HCT116 (cell line): ENCODE results near the gene NELL1. TPM values are rescaled to one million over a fixed set of nuclear protein-coding genes. Genes with fewer than 3 reads are reported as not detected.

Experiments used
- ATAC-seq: fragments of 200-7000 bp; cut with Tn5 transposase; 2 replicates; pipeline ENCODE4 v1.9.1; 2020; ENCODE audit warnings: mild to moderate bottlenecking, moderate library complexity
- BruUV-seq: library from RNA; stranded (reverse); fragments of 400-500 nt; replicated peaks from 2 replicates; lab custom pipeline; 2021; lab: Mats Ljungman, UMichigan
- CTCF ChIA-PET: fragments of 300-600 bp; sonication (Branson Sonifier 250); formaldehyde crosslinking; loops from one replicate; lab custom pipeline; 2021; ENCODE audit warnings: antibody characterized with exemption; lab: Charles Lee
- POLR2A ChIA-PET: fragments of 300-600, 350-600 bp; sonication (Branson Sonifier 250); formaldehyde crosslinking; loops from one replicate; lab custom pipeline; 2021; ENCODE audit warnings: antibody characterized with exemption; lab: Charles Lee
- RAD21 ChIA-PET, 2 experiments: fragments of 300-600 bp; sonication (Branson Sonifier 250); formaldehyde crosslinking; loops; one replicate each; lab custom pipeline; 2023; ENCODE audit warnings: low total read pairs in 2 of 2; ENCODE audit not compliant: uncharacterized antibody in 2 of 2, unreplicated experiment in 2 of 2, low non-redundant PET in 1 of 2; lab: Charles Lee
- DNase-seq: peaks from one replicate; pipeline ENCODE4 v3.0.0-alpha.2; 2010; ENCODE audit warnings: low read depth, low spot score
- H2AFZ ChIP-seq: fragments of 200-600 bp; shearing (Covaris generic), sonication (generic); 2 replicates; pipeline ENCODE4 v1.6.1; 2017; ENCODE audit warnings: low read depth, mixed run types, mixed read lengths, antibody characterized with exemption, low read length; ENCODE audit not compliant: poor library complexity, severe bottlenecking
- H3K27ac ChIP-seq: 2 replicates; pipeline ENCODE4 v1.5.1; 2012; ENCODE audit warnings: low read depth, low read length
- H3K27me3 ChIP-seq: fragments of 200-600 bp; sonication (generic); 2 replicates; pipeline ENCODE4 v1.6.1; 2016; ENCODE audit warnings: mixed run types, low read length, mixed read lengths; ENCODE audit not compliant: insufficient read depth
- H3K36me3 ChIP-seq, 2 experiments: fragments of 200-500 bp in 1 of 2; fragments of 200-600 bp in 1 of 2; sonication (Bioruptor generic) in 1 of 2; sonication (generic) in 1 of 2; 2 replicates each; pipeline versions ENCODE4 v1.5.1 to v1.6.1; 2014 to 2016; ENCODE audit warnings: low read length in 2 of 2, inconsistent platforms in 1 of 2, mixed read lengths in 1 of 2, mixed run types in 1 of 2; ENCODE audit not compliant: insufficient read depth in 2 of 2, control insufficient read depth in 1 of 2
- H3K4me1 ChIP-seq, 2 experiments: fragments of 200-600 bp in 1 of 2; sonication (generic) in 1 of 2; 2 replicates each; pipeline versions ENCODE4 v1.5.1 to v1.6.1; 2012 to 2017; ENCODE audit warnings: low read length in 2 of 2, inconsistent platforms in 1 of 2, mild to moderate bottlenecking in 1 of 2, mixed read lengths in 1 of 2, mixed run types in 1 of 2, moderate library complexity in 1 of 2; ENCODE audit not compliant: insufficient read depth in 2 of 2, control insufficient read depth in 1 of 2
- H3K4me2 ChIP-seq: fragments of 200-600 bp; sonication (generic); 2 replicates; pipeline ENCODE4 v1.6.1; 2017; ENCODE audit warnings: mixed run types, low read length, mixed read lengths
- H3K4me3 ChIP-seq, 2 experiments: fragments of 200-600 bp in 1 of 2; sonication (generic) in 1 of 2; replicated peaks in 1 of 2; 2 replicates each; pipeline ENCODE4 v1.5.1; 2011 to 2016; ENCODE audit warnings: low read length in 2 of 2, control low read depth in 1 of 2, low read depth in 1 of 2, mild to moderate bottlenecking in 1 of 2, mixed read lengths in 1 of 2, mixed run types in 1 of 2
- H3K79me2 ChIP-seq: fragments of 200-600 bp; sonication (generic); 2 replicates; pipeline ENCODE4 v1.6.1; 2017; ENCODE audit warnings: mild to moderate bottlenecking, mixed run types, low read length, moderate library complexity, mixed read lengths; ENCODE audit not compliant: insufficient read depth
- H3K9ac ChIP-seq: fragments of 200-600 bp; sonication (generic); 2 replicates; pipeline ENCODE4 v1.6.1; 2016; ENCODE audit warnings: low read length, mixed read lengths
- H3K9me2 ChIP-seq: fragments of 200-600 bp; sonication (generic), shearing (Covaris generic); 2 replicates; pipeline ENCODE4 v1.6.1; 2017; ENCODE audit warnings: mixed run types, mild to moderate bottlenecking, moderate library complexity; ENCODE audit not compliant: insufficient read depth
- H3K9me3 ChIP-seq, 2 experiments: fragments of 200-500 bp in 1 of 2; fragments of 200-600 bp in 1 of 2; sonication (Bioruptor generic) in 1 of 2; sonication (generic) in 1 of 2; 2 replicates each; pipeline ENCODE4 v1.6.1; 2014 to 2017; ENCODE audit warnings: low read length in 2 of 2, mixed read lengths in 2 of 2, inconsistent platforms in 1 of 2, low read depth in 1 of 2, mild to moderate bottlenecking in 1 of 2, mixed run types in 1 of 2, moderate library complexity in 1 of 2; ENCODE audit not compliant: control insufficient read depth in 1 of 2, insufficient read depth in 1 of 2
- H4K20me1 ChIP-seq: fragments of 200-600 bp; sonication (generic), shearing (Covaris generic); 2 replicates; pipeline ENCODE4 v1.6.1; 2017; ENCODE audit warnings: mixed run types, mild to moderate bottlenecking, moderate library complexity; ENCODE audit not compliant: insufficient read depth
- CTCF ChIP-seq, 3 experiments: fragments of 200-600 bp in 1 of 3; sonication (generic) in 1 of 3; IDR thresholded peaks in 2 of 3; conservative IDR thresholded peaks in 1 of 3; 2 replicates each; pipeline ENCODE4 v1.5.1; 2012 to 2017; ENCODE audit warnings: low read depth in 2 of 3, low read length in 2 of 3, antibody characterized with exemption in 1 of 3, borderline replicate concordance in 1 of 3, control low read depth in 1 of 3, mild to moderate bottlenecking in 1 of 3, mixed read lengths in 1 of 3, mixed run types in 1 of 3, moderate library complexity in 1 of 3; ENCODE audit not compliant: insufficient read depth in 1 of 3
- ELF1 ChIP-seq: IDR thresholded peaks from 2 replicates; pipeline ENCODE4 v1.6.1; 2012; ENCODE audit warnings: low read depth, borderline replicate concordance
- EZH2phosphoT487 ChIP-seq: fragments of 200-600 bp; IDR thresholded peaks from 2 replicates; pipeline ENCODE4 v1.6.1; 2018; ENCODE audit warnings: antibody characterized with exemption, borderline replicate concordance
- POLR2A ChIP-seq: IDR thresholded peaks from 2 replicates; pipeline ENCODE4 v1.7.0; 2011; ENCODE audit warnings: borderline replicate concordance; ENCODE audit not compliant: insufficient read depth, insufficient read length; ENCODE audit errors: extremely low read depth
- SIN3A ChIP-seq: IDR thresholded peaks from 2 replicates; pipeline ENCODE4 v1.6.1; 2012; ENCODE audit warnings: low read depth
- ZFX ChIP-seq: fragments of 450-650 bp; IDR thresholded peaks from 2 replicates; pipeline ENCODE4 v1.6.1; 2017
- ZNF274 ChIP-seq: fragments of 200-500 bp; sonication (Bioruptor generic); IDR thresholded peaks from 2 replicates; pipeline ENCODE4 v1.6.1; 2014; ENCODE audit warnings: mild to moderate bottlenecking, low read depth, low read length, inconsistent platforms
- intact Hi-C: fragments of 100-400 bp; cut with micrococcal nuclease; formaldehyde crosslinking; loops from 2 replicates; pipeline ENCODE4 v1.10.0; 2022
- total RNA-seq: library from RNA; stranded (reverse); gene quantifications from one replicate; pipeline ENCODE4 v1.2.1, GENCODE V29; 2021; ENCODE audit not compliant: unreplicated experiment

The NELL1 gene
- total RNA-seq, 1 experiment from 2014 or later: not detected

GRCh38 chr11:21385669-21386440 is 716.5 kb downstream of the NELL1 start:
- Histone ChIP-seq H3K36me3 (no peaks in the 10 kb centered on the region), H3K27ac (no peak overlapping the region), H3K9me3 (peaks cover 6 to 9% of the 10 kb centered on the region in 2 experiments; a peak in 2 of 4 replicates), H2AFZ (no peak overlapping the region), H3K4me1 (no peaks in the 10 kb centered on the region), H3K79me2 (no peaks in the 10 kb centered on the region), H3K27me3 (no peaks in the 10 kb centered on the region), H3K9ac (no peak overlapping the region), H3K4me2 (no peak overlapping the region), H3K9me2 (no peaks in the 10 kb centered on the region), H3K4me3 (no peak overlapping the region), H4K20me1 (no peaks in the 10 kb centered on the region)
- ChIA-PET RAD21 (no interaction called here), CTCF (no interaction called here), POLR2A (no interaction called here)
- intact Hi-C loops: no loop called here
- BruUV-seq: no TSS peak
- no peak for ATAC-seq
- DNase-seq: no peak
- TF ChIP-seq CTCF (IDR thresholded peaks at IDR 0.05 in 2 of 3, conservative IDR thresholded peaks at IDR 0.05 in 1 of 3; ENCODE audit: borderline replicate concordance in 1 of 3, insufficient read depth in 1 of 3, low read depth in 2 of 3, low read length in 2 of 3): no peak

- H3K9ac ChIP-seq: no peak overlapping the region
- ChIA-PET POLR2A (no interaction called here), RAD21 (no interaction called here), CTCF (no interaction called here)
- H3K4me2 ChIP-seq: no peak overlapping the region
- BruUV-seq: no TSS peak
- peaks cover 3 to 18% of the 10 kb centered on the region in 2 experiments; a peak in 2 of 4 replicates for H3K9me3 ChIP-seq
- intact Hi-C loops: no loop called here
- no peaks in the 10 kb centered on the region for H4K20me1 ChIP-seq
- TF ChIP-seq POLR2A (no peak), EZH2phosphoT487 (no peak), ZNF274 (no peak), ZFX (no peak), ELF1 (no peak), SIN3A (no peak)
- no peak overlapping the region for H2AFZ ChIP-seq
- no peaks in the 10 kb centered on the region for H3K36me3 ChIP-seq
- no peaks in the 10 kb centered on the region for H3K79me2 ChIP-seq
- H3K27me3 ChIP-seq: no peaks in the 10 kb centered on the region
- H3K4me1 ChIP-seq: no peaks in the 10 kb centered on the region
- no peak overlapping the region for H3K27ac ChIP-seq
- DNase-seq: no peak
- no peak overlapping the region for H3K4me3 ChIP-seq
- no peaks in the 10 kb centered on the region for H3K9me2 ChIP-seq
- ATAC-seq: no peak
Measured at GRCh38 chr11:21390430-21390829, 721.0 kb downstream of the NELL1 start.
